ENCODE results near the gene FREM1. TPM values are rescaled to one million over a fixed set of nuclear protein-coding genes. Genes with fewer than 3 reads are reported as not detected.

Gene FREM1
- total RNA-seq, 1 donor from 2014 or later = not detected

DNA sequence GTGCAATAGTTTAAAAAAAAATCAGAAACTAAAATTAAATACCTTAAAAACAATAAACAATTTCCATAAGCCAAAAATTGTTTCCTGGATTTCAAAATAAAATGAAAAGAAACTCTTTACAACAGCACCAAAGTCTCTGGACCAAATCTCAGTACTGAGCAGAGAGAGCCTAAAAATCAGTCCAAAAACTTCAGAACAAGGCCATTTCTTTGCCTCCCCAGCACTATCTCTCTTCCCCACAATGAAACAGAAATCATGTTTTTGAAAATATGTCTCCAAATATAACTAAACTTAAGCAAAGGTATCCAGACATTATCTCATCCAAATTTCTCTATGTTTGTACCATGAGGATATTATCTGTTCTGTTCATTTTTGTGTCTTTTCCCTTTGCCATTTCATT lies 1.0 kb downstream of the FREM1 start:
- Mint-ChIP-seq H3K27me3 (no peaks in the 10 kb centered on the region), H3K9me3 (no peaks in the 10 kb centered on the region), H3K4me1 (no peaks in the 10 kb centered on the region), H3K4me3 (no peak overlapping the region), H3K36me3 (ENCODE audit: low read depth) (no peaks in the 10 kb centered on the region), H3K27ac (no peak overlapping the region)
- ATAC-seq (ENCODE audit: low read depth) (no peak), DNase-seq (no peak)
- POLR2A ChIA-PET = no interaction called here
- intact Hi-C loops (cut with micrococcal nuclease) = no loop called here
- TF ChIP-seq, protein P1, sequence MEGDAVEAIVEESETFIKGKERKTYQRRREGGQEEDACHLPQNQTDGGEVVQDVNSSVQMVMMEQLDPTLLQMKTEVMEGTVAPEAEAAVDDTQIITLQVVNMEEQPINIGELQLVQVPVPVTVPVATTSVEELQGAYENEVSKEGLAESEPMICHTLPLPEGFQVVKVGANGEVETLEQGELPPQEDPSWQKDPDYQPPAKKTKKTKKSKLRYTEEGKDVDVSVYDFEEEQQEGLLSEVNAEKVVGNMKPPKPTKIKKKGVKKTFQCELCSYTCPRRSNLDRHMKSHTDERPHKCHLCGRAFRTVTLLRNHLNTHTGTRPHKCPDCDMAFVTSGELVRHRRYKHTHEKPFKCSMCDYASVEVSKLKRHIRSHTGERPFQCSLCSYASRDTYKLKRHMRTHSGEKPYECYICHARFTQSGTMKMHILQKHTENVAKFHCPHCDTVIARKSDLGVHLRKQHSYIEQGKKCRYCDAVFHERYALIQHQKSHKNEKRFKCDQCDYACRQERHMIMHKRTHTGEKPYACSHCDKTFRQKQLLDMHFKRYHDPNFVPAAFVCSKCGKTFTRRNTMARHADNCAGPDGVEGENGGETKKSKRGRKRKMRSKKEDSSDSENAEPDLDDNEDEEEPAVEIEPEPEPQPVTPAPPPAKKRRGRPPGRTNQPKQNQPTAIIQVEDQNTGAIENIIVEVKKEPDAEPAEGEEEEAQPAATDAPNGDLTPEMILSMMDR (IDR thresholded peaks at IDR 0.05) = no peak
- CTCF ChIA-PET = no interaction called here

- intact Hi-C loops (cut with micrococcal nuclease) = no loop called here
- Mint-ChIP-seq H3K27ac (no peak overlapping the region), H3K4me1 (no peaks in the 10 kb centered on the region), H3K4me3 (no peak overlapping the region), H3K27me3 (no peaks in the 10 kb centered on the region), H3K36me3 (ENCODE audit: low read depth) (no peaks in the 10 kb centered on the region), H3K9me3 (no peaks in the 10 kb centered on the region)
- TF ChIP-seq, protein P1 (IDR thresholded peaks at IDR 0.05) = no peak
- POLR2A ChIA-PET = no interaction called here
- no peak for ATAC-seq (ENCODE audit: low read depth)
- no peak for DNase-seq
- CTCF ChIA-PET = no interaction called here
Observed at GRCh38 chr9:14908295-14909180, 1.7 kb downstream of the FREM1 start.

GRCh38 chr9:14907696-14908095 lies 2.5 kb downstream of the FREM1 start:
- TF ChIP-seq, protein P1 (IDR thresholded peaks at IDR 0.05) = no peak

GRCh38 chr9:14907360-14907685 lies 2.9 kb downstream of the FREM1 start:
- no peak overlapping the region for H3K4me3 Mint-ChIP-seq
- ChIA-PET CTCF (no interaction called here), POLR2A (no interaction called here)
- H3K36me3 Mint-ChIP-seq (ENCODE audit: low read depth) = no peaks in the 10 kb centered on the region
- H3K4me1 Mint-ChIP-seq = no peaks in the 10 kb centered on the region
- no peak overlapping the region for H3K27ac Mint-ChIP-seq
- H3K27me3 Mint-ChIP-seq = no peaks in the 10 kb centered on the region
- intact Hi-C loops (cut with micrococcal nuclease) = no loop called here
- TF ChIP-seq, protein P1 (IDR thresholded peaks at IDR 0.05) = no peak
- DNase-seq (no peak), ATAC-seq (ENCODE audit: low read depth) (no peak)
- H3K9me3 Mint-ChIP-seq = no peaks in the 10 kb centered on the region

More at GRCh38 chr9:14907696-14908095, 2.5 kb downstream of the FREM1 start:
- POLR2A ChIA-PET = no interaction called here
- Mint-ChIP-seq H3K4me1 (no peaks in the 10 kb centered on the region), H3K9me3 (no peaks in the 10 kb centered on the region), H3K36me3 (ENCODE audit: low read depth) (no peaks in the 10 kb centered on the region), H3K27me3 (no peaks in the 10 kb centered on the region), H3K4me3 (no peak overlapping the region), H3K27ac (no peak overlapping the region)
- no peak for ATAC-seq (ENCODE audit: low read depth)
- CTCF ChIA-PET = no interaction called here
- intact Hi-C loops (cut with micrococcal nuclease) = no loop called here
- DNase-seq = no peak

DNA sequence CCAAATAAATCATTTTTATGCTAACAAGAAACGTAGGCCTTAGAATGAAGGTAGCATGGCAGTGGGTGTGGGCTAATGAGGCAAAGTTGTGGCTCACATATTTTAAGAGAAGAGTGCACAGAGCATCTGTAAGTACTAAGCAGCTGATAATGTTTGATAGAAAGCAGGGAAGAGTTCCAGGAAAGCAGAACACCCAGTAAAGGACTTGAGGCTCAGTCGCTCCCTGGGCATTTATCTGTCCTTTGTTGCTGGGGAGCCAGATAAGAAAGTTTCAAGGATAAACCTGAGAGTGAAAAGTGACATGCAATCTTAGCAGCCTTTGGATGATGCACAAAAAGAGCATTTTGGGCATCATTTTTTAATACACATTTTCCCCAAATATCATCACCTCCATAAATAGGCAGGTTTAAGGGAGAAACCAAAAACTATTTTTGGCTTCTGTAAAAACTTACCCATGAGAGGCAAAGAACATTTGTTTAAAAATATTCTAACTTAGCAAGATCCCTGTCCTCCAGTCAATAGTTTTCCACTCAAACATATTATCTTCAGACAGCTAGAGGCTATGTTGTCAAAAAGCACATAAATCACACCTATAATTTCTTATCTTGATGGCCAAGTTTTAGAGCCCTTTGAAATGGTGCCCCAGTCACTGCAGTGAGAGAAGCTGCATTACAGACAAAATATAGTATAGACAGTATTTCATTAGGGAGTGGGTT lies 3.4 kb downstream of the FREM1 start:
- intact Hi-C loops (cut with micrococcal nuclease) = no loop called here
- Mint-ChIP-seq H3K9me3 (no peaks in the 10 kb centered on the region), H3K36me3 (ENCODE audit: low read depth) (no peaks in the 10 kb centered on the region), H3K4me1 (no peaks in the 10 kb centered on the region), H3K27me3 (no peaks in the 10 kb centered on the region), H3K27ac (no peak overlapping the region), H3K4me3 (no peak overlapping the region)
- ChIA-PET POLR2A (no interaction called here), CTCF (no interaction called here)
- TF ChIP-seq, protein P1 (IDR thresholded peaks at IDR 0.05) = no peak
- DNase-seq (no peak), ATAC-seq (ENCODE audit: low read depth) (no peak)

Data from activated B cell treated with CpG ODN at 0.5 μM for 24 hours (primary cell).